ENCODE measurements around the gene PRDM16. TPM values are rescaled to one million over a fixed set of nuclear protein-coding genes. Genes with fewer than 3 reads are reported as not detected.

Gene PRDM16
- total RNA-seq, 1 experiment from 2014 or later = 0.09 TPM

DNA sequence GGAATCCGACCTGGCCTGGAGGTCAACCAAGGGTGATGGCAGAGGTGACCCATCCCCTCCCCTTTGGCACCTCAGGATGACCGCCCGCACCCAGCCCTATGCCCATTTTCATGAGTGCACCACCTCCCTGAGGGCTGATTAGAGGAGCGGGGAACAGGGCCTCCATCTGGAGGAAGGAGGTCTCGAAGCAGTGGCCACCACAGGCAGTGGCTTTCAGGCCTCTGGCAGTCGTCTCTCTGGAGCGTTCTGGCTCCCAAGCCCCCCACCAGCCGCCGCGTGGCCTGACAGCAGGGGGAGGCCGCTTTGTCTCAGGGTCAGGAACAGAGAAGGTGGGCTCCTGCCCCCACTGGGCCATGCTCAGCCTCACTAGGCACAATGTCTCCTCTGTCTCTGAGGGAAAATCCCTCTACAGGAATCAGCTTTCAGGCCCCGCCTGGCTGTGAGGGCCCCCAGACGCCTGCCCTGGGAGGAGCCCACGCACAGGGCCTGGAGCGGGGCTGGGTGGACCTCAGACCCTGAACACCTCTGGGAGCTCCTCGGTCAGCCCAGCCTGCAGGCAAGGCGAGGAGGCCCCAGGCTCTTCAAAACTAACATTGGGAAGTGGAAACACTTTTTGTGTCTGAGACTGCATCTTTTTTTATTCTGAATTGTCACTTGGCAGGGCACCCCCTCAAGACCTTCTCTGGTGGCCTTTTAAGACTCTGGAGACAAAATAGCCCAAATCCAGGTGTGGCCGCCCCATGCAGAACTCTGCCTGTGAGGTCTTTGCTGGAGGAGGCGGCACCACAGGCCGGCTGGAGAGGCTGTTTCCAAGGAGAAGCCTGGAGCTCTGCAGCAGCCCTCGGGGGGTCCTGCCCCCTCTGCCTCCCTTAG is 257.7 kb downstream of the PRDM16 start:
- no TSS peak for BruUV-seq (replicated peaks)
- no peak overlapping the region for H3K4me3 Mint-ChIP-seq (ENCODE audit: low read depth, unreplicated experiment)
- no peaks in the 10 kb centered on the region for H3K4me1 Mint-ChIP-seq (ENCODE audit: low read depth, unreplicated experiment)
- H3K27me3 Mint-ChIP-seq (ENCODE audit: unreplicated experiment) = peaks cover 13% of the 10 kb centered on the region
- no peaks in the 10 kb centered on the region for H3K9me3 Mint-ChIP-seq (ENCODE audit: low read depth, unreplicated experiment)
- no peaks in the 10 kb centered on the region for H3K36me3 Mint-ChIP-seq (ENCODE audit: insufficient read depth, unreplicated experiment)
- CTCF ChIA-PET = no interaction called here
- intact Hi-C loops (cut with micrococcal nuclease; ENCODE audit: unreplicated experiment) = no loop called here
- H3K27ac Mint-ChIP-seq (ENCODE audit: unreplicated experiment) = no peak overlapping the region
- TF ChIP-seq CTCF (IDR thresholded peaks at IDR 0.05; ENCODE audit: unreplicated experiment) = no peak
- no peak for DNase-seq

GRCh38 chr1:3327389-3327702 is 258.3 kb downstream of the PRDM16 start:
- no peaks in the 10 kb centered on the region for H3K9me3 Mint-ChIP-seq (ENCODE audit: low read depth, unreplicated experiment)
- intact Hi-C loops (cut with micrococcal nuclease; ENCODE audit: unreplicated experiment) = no loop called here
- no peaks in the 10 kb centered on the region for H3K36me3 Mint-ChIP-seq (ENCODE audit: insufficient read depth, unreplicated experiment)
- CTCF ChIA-PET = no interaction called here
- H3K27ac Mint-ChIP-seq (ENCODE audit: unreplicated experiment) = no peak overlapping the region
- no peak overlapping the region for H3K4me3 Mint-ChIP-seq (ENCODE audit: low read depth, unreplicated experiment)
- DNase-seq = no peak
- no peak for TF ChIP-seq CTCF (IDR thresholded peaks at IDR 0.05; ENCODE audit: unreplicated experiment)
- no TSS peak for BruUV-seq (replicated peaks)
- no peaks in the 10 kb centered on the region for H3K4me1 Mint-ChIP-seq (ENCODE audit: low read depth, unreplicated experiment)
- H3K27me3 Mint-ChIP-seq (ENCODE audit: unreplicated experiment) = peaks cover 13% of the 10 kb centered on the region

DNA sequence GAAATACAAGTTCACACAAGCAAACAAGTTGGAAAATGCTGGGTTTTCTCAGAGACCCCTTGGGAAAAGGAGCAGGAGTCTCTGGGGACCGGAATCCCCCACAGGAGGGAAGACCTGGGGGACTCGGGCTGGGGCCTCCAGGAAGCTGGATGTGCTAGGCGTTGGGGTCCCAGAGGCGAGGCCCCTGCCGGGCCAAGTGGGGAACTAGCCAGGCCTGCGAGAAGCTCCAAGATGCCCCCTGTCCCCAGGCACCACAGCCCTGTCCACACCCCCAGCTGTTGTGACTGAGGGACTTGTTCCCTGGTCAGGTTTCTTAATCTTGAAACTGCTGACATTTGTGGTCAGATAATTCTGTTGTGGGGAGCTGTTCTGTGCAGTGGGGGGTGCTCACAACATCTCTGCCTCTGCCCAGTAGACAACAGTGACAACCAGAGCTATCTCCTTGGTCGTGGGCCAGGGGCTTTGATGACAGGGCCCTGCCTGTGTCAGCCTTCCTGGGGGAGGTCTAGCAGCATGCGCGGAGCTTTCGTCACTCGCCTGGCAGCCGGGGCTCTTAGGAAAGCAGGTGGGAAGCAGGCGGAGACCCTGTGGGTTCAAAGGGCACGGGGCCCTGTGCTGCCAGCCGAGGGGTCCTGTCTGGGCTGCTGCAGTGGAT is 259.1 kb downstream of the PRDM16 start:
- no TSS peak for BruUV-seq (replicated peaks)
- H3K27me3 Mint-ChIP-seq (ENCODE audit: unreplicated experiment) = peaks cover 13% of the 10 kb centered on the region
- no peak for DNase-seq
- TF ChIP-seq CTCF (IDR thresholded peaks at IDR 0.05; ENCODE audit: unreplicated experiment) = no peak
- CTCF ChIA-PET = no interaction called here
- no peak overlapping the region for H3K27ac Mint-ChIP-seq (ENCODE audit: unreplicated experiment)
- intact Hi-C loops (cut with micrococcal nuclease; ENCODE audit: unreplicated experiment) = no loop called here
- no peaks in the 10 kb centered on the region for H3K9me3 Mint-ChIP-seq (ENCODE audit: low read depth, unreplicated experiment)
- H3K4me3 Mint-ChIP-seq (ENCODE audit: low read depth, unreplicated experiment) = no peak overlapping the region
- no peaks in the 10 kb centered on the region for H3K4me1 Mint-ChIP-seq (ENCODE audit: low read depth, unreplicated experiment)
- H3K36me3 Mint-ChIP-seq (ENCODE audit: insufficient read depth, unreplicated experiment) = no peaks in the 10 kb centered on the region

DNA sequence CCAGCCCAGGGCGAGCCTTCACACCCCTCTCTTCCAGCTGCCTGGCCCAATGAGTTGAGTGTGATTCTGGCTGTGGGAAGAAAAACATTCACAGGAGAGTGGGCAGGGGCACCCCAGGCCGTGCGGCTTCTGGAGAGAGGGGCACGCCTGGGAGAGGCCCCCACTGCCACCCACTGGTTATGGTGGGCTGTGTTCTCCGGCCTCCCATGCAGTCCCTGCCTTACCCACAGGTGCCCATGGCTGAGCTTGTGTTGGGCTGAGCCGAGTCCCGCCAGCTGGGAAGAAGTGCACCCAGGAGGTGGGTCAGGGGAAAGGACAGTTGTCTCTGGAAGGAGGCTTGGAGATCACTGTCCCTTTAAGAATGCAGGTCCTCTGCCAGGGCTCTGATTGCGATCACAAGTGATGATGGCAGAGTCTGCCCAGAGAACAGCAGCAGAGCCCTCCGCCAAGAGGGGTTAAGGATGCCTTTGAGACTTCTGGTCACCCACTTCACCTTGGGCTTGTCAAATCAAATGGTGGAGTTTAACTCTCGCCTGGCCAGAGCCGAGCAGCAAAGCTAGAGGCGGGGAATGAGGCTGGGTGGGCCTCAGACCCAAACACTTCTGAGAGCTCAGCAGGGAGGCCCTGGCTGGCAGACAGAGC is 260.8 kb downstream of the PRDM16 start:
- CTCF ChIA-PET = no interaction called here
- no peak for TF ChIP-seq CTCF (IDR thresholded peaks at IDR 0.05; ENCODE audit: unreplicated experiment)
- Mint-ChIP-seq H3K36me3 (ENCODE audit: insufficient read depth, unreplicated experiment) (no peaks in the 10 kb centered on the region), H3K4me3 (ENCODE audit: low read depth, unreplicated experiment) (no peak overlapping the region), H3K9me3 (ENCODE audit: low read depth, unreplicated experiment) (no peaks in the 10 kb centered on the region), H3K27me3 (ENCODE audit: unreplicated experiment) (peaks cover 12% of the 10 kb centered on the region), H3K27ac (ENCODE audit: unreplicated experiment) (no peak overlapping the region), H3K4me1 (ENCODE audit: low read depth, unreplicated experiment) (no peaks in the 10 kb centered on the region)
- BruUV-seq (replicated peaks) = no TSS peak
- DNase-seq = no peak
- intact Hi-C loops (cut with micrococcal nuclease; ENCODE audit: unreplicated experiment) = no loop called here
